SKM-1 treated with dmso at 0.1 percent for 144 hours (cell line): ENCODE results near the gene P4HA3.
"Not testable (repeated sequence)": the region's sequence is repeated elsewhere in the genome, so short reads cannot be mapped to it uniquely, and the experiment has no call there.

ENCODE experiments used
- DNase-seq: peaks from one replicate; lab custom pipeline; 2025; ENCODE audit not compliant: unreplicated experiment; lab: John Stamatoyannopoulos, UW

P4HA3 gene

DNA sequence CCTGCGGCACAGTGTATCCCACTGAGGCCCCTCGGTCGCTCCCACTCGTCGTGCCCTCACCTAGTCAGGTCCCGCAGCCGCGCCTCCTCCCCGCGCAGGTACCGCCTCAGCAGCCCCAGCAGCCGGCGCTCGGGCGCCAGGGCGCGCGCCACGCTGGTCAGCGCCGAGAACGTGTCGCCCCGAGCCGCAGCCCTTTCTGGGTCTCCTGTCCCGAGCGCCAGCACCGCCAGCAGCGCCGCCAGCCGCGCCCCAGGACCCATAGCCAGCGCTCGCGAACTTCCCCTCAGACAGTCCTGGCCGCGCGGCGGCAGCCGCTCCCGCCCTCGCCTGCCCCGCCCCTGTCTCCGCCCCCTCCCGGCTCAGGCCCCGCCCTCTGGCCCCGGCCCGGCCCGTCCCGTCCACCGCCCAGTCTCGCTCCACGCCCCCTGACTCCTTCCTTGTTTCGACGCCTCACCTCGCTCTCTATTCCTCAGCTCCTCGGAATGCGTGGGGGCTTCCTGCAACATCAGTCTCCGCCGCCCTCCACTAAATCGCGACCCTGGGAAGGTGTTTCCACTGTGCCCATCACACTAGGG is at the start of gene P4HA3:
Gene P4HA3, minus strand, starts transcription at position 289 of the 575 bp plus-strand sequence. Its CDS starts 29 bp downstream, at position 260.
- peak; percentile 54 for DNase-seq

DNA sequence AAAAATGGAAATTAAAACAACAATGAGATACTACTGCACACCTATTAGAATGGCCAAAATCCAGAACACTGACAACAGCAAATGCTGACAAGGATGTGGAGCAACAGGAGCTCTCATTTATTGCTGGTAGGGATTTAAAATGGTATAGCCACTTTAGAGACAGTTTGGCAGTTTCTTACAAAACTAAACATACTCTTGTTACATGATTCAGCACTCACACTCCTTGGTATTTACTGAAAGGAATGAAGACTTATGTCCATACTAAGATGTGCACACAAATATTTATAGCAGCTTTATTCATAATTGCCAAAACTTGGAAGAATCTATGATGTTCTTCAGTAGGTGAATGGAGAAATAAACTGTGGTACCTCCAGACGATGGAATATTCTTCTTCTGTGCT is 46.0 kb upstream of the P4HA3 start:
- DNase-seq, result no peak

DNA sequence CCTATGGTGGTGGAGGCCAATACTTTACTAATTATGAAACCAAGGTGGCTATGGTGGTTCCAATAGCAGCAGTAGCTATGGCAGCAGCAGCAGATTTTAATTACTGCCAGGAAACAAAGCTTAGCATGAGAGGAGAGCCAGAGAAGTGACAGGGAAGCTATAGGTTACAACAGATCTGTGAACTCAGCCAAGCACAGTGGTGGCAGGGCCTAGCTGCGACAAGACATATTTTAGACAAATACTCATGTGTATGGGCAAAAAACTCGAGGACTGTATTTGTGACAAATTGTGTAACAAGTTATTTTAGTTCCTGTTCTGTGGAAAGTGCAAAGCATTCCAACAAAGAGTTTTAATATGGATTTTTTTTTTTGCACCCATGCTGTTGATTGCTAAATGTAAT is 44.2 kb upstream of the P4HA3 start:
- DNase-seq, result no peak

DNA sequence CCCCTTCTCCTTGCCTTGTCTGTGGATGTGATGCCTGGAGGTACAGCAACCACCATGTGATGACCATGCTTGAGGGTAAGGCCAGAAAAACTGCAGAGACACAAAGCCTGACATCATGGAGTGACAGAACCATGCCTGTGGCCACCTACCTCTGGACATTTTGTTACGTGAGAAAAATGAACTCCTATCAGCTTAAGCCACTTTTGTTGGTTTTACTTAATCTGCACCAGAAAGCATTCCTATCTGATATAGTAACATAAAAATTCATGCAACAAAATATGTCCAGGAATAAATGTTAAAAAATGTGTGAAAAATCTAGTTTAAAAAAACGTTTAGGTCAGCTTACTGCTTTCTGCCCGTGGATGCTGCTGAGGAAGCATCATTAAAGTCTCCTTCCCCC is 42.6 kb upstream of the P4HA3 start:
- DNase-seq, result no peak

DNA sequence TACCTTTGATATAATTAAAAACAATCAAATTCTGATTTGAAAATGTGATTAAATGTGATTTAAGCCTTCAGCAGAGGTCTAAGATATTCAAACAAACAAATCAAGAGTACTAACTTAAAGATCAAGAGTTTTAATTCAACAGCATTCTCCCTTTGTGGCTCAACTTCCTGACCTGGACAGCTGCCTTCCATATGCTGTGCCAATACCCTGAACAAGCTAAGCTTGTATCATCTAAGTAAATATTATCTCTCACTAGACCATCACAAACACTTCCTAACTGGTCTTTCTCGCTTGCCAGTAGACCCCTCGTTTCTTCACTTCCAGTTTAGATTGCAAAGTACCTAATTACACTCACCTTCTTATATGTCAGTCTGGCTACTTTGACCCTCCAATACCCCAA is 35.9 kb upstream of the P4HA3 start:
- no peak for DNase-seq

DNA sequence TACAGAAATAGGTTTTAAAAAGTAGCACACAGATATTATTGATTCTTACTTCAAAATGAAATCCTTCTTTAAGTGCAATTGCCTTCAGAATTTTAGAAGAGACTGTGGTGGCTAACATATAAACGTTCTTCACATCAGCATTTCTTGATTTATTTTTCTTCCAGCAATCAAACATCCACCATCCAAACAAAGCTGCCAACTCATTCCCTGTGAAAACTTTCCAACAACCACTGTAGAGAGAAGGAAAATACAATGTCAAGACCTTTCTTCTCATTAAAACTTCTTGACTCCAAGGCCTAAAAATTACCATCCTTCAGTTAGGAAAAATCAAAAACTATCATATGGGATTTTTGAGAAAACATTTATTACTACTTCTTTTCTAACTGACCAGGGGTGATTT is 34.0 kb upstream of the P4HA3 start:
- no peak for DNase-seq

DNA sequence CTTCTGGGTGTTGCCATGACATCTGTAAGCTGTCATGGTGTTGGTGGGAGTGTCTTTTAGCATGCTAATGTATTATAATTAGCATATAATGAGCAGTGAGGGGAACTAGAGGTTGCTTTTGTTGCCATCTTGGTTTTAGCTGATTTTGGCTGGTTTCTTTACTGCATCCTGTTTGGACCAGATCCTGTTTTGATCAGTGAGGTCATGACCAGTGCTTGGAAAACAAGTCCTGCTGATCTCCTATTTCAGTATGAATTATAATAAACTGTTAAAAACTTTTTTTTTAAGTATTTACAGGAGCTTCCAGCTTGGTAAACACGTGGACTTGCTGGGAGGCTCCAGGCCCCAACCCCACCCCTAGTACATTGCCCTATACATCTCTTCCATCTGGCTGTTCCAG is 30.5 kb upstream of the P4HA3 start:
- no peak for DNase-seq

DNA sequence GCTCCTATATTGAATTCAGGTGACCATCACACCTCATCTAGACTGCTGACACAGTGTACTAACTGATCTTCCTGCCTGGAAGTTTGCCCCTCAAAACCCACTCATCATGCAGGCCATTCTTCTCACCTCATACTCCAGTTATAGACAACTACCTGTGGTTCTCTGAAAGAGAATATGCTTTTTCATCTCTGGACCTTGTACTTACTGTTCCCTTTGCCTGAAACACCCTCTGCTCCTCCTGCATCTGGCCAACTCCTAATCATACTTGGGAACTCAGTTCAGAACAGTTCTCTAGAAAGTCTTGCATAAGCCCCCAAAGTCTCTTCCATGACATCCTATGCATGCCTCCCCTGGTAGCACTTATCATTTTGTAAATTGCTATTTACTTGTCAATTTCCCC is 28.2 kb upstream of the P4HA3 start:
- no peak for DNase-seq

DNA sequence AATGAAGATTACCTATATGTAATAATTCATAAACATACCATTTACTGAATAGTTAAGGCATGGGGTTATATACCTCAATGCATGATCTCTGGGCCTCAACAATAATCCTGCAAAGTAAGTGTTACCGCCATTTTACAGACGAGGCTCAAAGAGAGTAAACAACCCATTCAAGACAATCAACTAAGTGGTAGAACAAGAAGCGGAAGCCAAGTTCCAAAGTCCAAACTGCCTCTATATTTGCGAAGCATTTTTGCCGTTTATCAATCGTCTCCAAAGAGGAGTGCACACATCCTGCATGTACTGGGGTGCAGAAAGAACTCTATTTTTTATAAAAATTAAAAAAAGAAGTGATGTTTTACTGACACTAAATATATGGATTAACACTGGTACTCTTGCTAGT is 27.5 kb upstream of the P4HA3 start:
- no peak for DNase-seq

DNA sequence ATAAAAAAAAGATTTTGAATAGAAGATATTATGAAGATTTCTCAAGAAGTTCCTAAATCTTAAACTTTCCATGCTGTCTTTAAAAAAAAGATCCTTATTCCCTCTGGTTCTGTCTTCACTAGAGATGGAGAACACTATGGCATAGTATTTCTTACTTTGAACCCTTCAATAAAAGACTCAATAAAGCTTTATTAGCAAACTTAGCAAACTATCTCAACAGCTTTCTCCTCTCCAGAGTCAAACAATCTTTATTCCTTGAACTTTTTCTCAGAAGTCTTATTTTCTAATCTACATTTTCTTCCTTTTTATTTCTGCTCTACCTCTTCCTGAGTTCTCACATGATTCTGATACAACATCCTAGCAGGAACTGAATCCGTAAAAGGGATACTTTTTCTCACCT is 21.8 kb upstream of the P4HA3 start:
- DNase-seq, result no peak

DNA sequence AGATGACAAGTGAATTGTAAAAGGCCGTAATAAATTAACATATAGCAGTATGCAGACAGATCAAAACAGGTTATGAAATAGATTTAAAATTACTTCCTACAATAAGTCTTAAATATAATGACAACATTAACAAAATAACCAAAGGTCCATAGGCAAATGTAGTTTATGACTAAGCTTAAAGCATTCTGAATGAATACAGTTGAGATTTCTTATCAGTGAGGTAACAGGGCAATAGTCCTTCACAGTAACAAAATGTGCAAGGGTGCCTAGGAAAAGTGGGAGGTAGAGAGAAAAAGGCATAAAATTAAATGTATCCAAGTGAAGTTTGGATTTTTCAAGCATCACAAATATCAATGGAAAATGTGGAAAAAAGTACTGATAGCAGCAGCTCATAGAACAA is 20.9 kb upstream of the P4HA3 start:
- DNase-seq, result no peak

DNA sequence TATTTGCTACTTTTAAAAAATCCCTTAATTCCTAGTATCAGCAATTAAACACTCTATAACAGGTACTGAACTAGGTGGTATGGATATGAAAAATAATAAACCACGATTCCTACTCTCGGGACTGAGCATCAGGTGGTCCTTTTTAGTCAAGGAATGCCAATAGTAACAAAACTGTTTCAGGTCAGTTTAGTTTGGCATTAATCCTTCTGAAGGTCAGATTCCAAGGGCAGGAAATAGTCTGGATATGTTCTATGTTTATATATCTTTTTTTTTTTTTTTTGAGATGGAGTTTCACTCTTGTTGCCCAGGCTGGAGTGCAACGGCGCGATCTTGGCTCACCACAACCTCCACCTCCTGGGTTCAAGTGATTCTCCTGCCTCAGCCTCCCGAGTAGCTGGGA is 19.6 kb upstream of the P4HA3 start:
- DNase-seq, result not testable (repeated sequence)

DNA sequence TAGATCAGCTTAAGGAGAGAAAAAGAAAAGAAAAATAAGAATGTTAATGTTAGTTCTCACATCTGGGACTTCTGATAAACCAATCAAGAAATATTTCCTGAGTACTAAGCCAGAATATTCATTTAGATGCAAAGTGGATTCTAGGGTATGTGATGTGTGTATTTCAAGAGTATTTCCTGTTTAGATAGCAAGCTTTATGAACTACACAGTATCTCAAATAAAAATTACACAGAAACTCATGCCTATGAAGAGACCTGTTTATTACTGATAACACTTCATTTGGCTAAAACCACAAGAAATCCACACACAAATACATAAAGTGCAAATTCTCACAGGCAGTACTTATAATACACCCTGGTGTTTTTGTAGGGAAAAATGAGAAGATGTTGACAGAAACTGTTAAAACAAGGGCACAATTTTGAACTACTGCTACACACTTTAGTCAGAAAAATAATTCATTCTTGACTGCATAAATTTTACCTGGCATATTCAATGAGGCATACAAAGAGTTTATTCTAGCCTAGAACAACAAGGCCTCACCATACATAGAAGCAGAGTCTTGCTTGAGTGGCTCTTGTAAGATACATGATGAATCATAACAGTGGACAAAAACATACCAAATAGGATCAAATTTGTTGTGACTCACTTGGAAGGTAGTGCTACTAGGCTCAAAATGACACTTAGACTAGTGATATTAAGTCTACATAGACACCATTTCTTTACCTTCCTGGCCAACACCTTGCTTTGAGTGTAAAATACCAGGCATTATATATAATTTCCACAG is 18.8 kb upstream of the P4HA3 start:
- DNase-seq, result no peak

DNA sequence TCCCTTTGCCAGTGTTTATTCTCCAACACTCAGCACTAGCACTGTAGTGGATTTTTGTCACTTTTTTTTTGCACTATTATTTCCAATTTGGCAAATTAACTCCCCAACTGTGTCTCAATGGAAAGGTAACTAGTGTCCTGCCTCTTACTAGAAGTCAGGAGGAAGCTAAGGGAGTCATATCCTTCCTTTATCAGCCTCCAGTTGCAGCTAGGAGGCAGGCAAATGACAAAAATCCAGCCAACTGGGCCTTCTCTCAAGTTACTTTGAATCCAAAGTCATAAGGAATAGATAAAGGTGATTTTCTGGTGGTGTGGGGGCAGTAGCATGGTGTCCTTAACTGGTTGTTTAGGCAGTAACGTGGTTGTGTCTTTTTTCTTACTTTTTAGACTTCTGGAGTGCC is 15.6 kb upstream of the P4HA3 start:
- DNase-seq, result no peak

DNA sequence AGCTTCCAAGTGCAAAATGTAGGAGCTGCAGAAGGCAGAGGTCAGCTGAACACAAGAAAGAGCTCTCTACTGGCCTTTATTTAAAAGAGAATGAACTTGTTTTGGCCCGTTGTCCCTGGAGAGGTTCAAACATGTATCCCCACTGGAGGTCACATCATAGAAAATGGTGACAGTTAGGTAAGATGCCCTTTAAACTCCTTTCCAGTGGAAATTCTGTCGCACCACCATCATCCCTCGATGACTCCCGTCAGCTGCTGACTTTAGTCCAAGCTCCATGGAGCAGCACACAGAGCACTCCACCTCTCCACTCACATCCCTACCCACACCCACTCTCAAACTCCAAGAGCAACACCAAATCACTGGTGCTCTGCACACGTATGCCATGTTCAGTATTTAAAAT is 15.2 kb upstream of the P4HA3 start:
- DNase-seq, result no peak

DNA sequence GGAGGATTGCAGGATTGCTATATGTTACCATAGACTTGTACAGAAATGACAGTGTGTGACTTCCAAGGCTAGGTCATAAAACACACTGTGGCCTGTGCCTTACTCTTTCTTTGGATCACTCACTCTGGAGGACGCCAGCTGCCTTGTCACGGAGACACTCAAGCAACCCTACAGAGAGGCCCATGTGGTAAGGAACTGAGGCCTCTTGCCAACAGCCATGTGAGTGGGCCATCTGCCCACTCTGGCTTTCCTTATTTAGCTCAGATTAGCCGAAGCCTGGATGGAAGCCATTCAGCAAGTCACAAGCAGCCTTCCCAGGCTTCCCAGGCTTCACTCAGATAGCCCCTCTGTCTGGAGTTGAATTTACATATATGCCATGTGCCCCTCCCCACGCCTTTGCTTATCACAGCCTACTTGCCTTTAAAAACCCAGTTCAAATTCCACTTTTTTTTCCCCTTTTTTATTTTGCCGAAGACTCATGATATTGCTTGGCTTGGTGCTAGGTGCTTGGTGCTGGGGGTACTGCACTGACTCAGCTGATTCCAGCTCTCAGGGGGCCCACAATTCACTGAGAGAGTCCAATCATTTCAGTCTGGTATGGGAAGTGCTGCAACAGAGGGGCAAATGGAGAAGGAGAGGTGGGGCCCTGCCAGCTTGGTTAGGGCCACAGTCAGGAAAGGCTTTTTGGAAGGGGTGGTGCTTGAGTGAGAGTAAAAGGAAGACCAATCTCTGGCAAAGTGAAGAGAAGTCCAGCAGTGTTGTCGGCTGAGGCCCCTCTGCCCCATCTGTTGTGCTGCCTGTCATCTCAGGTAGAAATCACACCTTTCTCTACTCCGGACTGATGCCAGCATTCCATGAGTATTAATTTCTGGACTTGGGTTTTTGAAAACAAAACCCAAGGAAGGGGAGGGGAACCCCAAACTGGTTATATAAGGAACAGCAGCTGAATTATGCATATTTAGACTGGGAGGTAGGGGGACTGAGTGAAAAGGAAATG is 14.5 kb upstream of the P4HA3 start:
- no peak for DNase-seq

DNA sequence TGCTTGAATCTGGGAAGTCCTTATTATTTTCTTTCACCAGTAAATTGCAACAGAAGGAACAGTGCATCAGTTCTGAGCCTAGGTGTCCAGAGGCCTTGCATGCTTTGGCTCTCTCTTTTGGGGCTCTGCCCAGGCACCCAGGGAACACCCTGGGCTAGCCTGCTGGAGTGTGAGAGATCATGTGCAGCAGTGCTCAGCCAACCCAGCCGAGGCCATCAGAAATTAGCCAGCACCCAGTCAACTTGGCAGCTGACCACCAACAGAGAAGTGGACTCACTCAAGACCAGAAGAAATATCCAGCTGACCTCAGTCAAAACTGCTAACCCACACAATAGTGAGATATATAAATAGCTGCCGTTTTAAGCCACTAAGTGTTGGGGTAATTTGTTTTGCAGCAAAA is 11.2 kb upstream of the P4HA3 start:
- DNase-seq, result no peak

DNA sequence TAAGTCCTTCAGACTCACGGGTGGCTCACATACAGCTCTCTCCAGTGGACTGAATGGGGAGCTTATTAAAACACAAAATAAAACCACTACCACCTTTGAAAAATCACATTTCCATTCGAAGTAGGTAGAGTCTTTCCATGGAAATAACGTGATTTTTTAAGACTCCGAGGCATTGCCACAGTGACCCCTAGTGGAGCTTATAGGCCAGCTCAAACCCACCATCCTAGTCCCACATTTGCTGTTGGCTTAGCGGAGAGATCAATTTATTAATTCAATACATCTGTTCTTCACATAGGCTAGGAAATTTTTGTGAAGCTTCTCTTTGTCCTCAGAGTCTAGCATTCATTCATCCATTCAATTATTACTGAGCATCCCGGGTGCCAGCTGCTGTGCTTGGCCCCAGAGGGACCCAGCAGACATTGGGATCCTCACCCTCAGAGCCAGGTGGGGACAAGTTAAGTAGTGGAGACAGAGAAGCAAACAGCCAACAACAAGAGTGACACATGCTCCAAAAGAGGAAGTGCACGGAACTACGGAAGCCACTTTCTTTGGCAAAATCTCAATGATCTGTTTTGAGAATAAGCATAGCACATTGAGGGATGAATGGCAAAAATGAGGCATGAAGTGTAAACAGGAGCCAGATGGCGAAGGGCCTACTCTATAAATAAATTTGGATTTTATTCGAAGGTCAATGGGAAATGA is 10.2 kb upstream of the P4HA3 start:
- DNase-seq, result peak; percentile 19

DNA sequence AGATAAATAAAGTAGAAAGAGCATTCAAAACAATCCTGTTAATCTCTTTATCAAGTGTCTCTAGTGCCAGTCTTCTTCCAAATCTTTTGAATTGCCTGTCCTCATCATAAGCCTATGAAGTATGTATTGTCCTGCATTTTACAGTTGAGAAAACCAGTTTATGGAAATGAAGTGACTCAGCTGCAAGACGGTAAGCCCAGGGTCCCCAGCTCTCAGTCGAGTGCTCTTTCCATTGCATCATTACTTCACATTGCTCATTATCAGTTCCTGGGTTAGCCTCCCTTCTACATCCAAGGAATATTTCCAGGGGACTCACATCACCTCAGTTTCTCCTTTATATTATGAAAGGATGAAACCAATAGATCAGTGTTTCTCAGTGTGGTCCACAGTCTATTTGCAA is 9.1 kb upstream of the P4HA3 start:
- DNase-seq, result no peak

DNA sequence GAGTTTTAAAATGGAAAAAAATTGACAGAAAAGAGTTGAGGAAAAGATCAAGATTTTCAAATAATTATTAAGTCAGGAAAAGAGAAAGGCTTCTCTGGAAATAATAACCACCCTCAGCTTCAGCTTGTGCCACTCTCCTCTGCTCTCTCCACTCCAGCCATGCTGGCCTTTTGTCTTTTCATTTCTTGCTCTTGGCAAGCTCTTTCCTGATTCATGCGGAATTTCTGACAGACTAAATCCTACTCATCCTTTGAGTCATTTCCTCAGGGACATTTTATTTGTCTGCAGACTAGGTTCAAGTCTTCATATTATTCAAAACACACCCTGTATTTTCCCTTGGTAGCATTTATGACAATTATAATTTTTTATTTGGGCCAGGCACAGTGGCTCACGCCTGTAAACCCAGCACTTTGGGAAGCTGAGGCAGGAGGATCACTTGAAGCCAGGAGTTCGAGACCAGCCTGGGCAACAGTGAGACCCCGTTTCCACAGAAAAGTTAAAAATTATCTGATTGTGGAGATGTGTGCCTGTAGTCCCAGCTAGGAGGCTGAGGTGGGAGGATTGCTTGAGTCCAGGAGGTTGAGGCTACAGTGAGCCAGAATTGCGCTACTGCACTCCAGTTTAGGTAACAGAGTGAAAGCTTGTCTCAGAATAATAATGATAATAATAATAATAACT is 7.8 kb upstream of the P4HA3 start:
- DNase-seq, result no peak
